ENCODE data around the gene SGF29. TPM values are rescaled to one million over a fixed set of nuclear protein-coding genes. Genes with fewer than 3 reads are reported as not detected.

SGF29 gene
- total and polyA plus RNA-seq, 10 donors = 22.9 to 35.1 (median 27.5) TPM

GRCh38 chr16:28580726-28581315, 27.1 kb downstream of the SGF29 start:
- WGBS, 5 donors = 96 to 98% (median 98%) methylated on average over 14 to 15 of the region's 15 CpGs
- no peak overlapping the region for H3K4me3 ChIP-seq
- H3K36me3 ChIP-seq = peaks cover 0 to 73% (median 38%) of the 10 kb centered on the region in 6 donors
- H3K9me3 ChIP-seq = no peaks in the 10 kb centered on the region
- intact Hi-C loops (cut with DNase I; ENCODE audit: low total_unique reads) = no loop called here
- H3K27ac ChIP-seq = no peak overlapping the region
- TF ChIP-seq POLR2A (IDR thresholded peaks at IDR 0.05) = no peak
- no peak for TF ChIP-seq POLR2AphosphoS5 (IDR thresholded peaks at IDR 0.05)
- TF ChIP-seq, protein P1, sequence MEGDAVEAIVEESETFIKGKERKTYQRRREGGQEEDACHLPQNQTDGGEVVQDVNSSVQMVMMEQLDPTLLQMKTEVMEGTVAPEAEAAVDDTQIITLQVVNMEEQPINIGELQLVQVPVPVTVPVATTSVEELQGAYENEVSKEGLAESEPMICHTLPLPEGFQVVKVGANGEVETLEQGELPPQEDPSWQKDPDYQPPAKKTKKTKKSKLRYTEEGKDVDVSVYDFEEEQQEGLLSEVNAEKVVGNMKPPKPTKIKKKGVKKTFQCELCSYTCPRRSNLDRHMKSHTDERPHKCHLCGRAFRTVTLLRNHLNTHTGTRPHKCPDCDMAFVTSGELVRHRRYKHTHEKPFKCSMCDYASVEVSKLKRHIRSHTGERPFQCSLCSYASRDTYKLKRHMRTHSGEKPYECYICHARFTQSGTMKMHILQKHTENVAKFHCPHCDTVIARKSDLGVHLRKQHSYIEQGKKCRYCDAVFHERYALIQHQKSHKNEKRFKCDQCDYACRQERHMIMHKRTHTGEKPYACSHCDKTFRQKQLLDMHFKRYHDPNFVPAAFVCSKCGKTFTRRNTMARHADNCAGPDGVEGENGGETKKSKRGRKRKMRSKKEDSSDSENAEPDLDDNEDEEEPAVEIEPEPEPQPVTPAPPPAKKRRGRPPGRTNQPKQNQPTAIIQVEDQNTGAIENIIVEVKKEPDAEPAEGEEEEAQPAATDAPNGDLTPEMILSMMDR (IDR thresholded peaks at IDR 0.05 in 8 of 11, conservative IDR thresholded peaks at IDR 0.05 in 3 of 11) = no peak
- no peaks in the 10 kb centered on the region for H3K4me1 ChIP-seq
- no peaks in the 10 kb centered on the region for H3K27me3 ChIP-seq (replicated peaks in 1 of 7)
- no peak for DNase-seq

GRCh38 chr16:28585674-28586073, 32.0 kb downstream of the SGF29 start:
- no peak for DNase-seq
- Histone ChIP-seq H3K27me3 (replicated peaks in 1 of 7) (no peaks in the 10 kb centered on the region), H3K9me3 (no peaks in the 10 kb centered on the region), H3K36me3 (peaks cover 0 to 100% (median 77%) of the 10 kb centered on the region in 6 donors), H3K4me3 (no peak overlapping the region), H3K27ac (no peak overlapping the region), H3K4me1 (no peaks in the 10 kb centered on the region)
- WGBS, 5 donors = 88 to 94% (median 93%) methylated on average over 11 of the region's 11 CpGs
- TF ChIP-seq, protein P1 (IDR thresholded peaks at IDR 0.05 in 8 of 11, conservative IDR thresholded peaks at IDR 0.05 in 3 of 11) = no peak
- TF ChIP-seq POLR2AphosphoS5 (IDR thresholded peaks at IDR 0.05) = peak in 1 of 3 donors; percentile 3
- TF ChIP-seq POLR2A (IDR thresholded peaks at IDR 0.05) = no peak
- intact Hi-C loops (cut with DNase I; ENCODE audit: low total_unique reads) = no loop called here

DNA sequence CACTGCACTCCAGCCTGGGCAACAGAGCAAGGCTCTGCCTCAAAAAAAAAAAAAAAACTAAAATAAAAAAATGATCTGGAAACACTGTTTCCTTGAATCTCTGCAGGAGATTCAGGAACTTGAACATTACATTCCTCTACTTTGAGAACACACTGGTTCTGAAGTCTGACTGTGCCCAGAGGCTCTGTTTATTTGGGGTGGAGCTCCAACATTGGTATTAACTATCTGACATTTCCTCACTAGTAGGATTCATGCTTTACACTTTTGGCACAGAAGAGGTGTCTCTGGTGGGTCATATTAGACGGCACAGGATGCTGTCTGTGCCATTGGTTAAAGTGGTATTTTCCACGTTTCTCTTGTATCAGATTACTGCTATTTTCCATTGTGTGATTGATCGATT, 32.7 kb downstream of the SGF29 start:
- H3K27ac ChIP-seq = no peak overlapping the region
- no peaks in the 10 kb centered on the region for H3K4me1 ChIP-seq
- DNase-seq = no peak
- H3K36me3 ChIP-seq = peaks cover 0 to 100% (median 82%) of the 10 kb centered on the region in 6 donors
- H3K9me3 ChIP-seq = no peaks in the 10 kb centered on the region
- intact Hi-C loops (cut with DNase I; ENCODE audit: low total_unique reads) = no loop called here
- H3K4me3 ChIP-seq = no peak overlapping the region
- TF ChIP-seq POLR2A (IDR thresholded peaks at IDR 0.05) (no peak), POLR2AphosphoS5 (IDR thresholded peaks at IDR 0.05) (no peak)
- TF ChIP-seq, protein P1 (IDR thresholded peaks at IDR 0.05 in 8 of 11, conservative IDR thresholded peaks at IDR 0.05 in 3 of 11) = no peak
- WGBS, 5 donors = 86 to 92% (median 89%) methylated on average over 3 of the region's 3 CpGs
- H3K27me3 ChIP-seq (replicated peaks in 1 of 7) = no peaks in the 10 kb centered on the region

DNA sequence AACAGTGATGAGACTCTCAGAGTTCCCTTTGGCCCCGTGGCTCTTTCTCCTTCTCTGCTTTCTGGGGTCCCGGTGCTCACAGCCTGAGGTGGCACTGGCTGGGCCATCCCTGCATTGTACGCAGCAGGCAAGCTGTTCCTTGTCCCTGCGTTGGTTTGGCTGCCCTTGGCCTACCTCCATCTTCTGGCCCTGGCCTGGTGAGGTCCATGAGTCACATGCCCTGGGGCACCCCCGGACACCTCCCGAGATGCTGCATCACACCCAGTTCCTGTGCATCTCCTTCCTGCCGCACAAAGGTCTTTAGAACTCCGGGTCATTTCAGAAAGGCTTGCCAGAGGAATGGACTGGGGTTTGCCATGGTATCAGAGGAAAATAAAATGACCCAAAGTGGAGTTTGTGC, 33.7 kb downstream of the SGF29 start:
- peaks cover 0 to 100% (median 75%) of the 10 kb centered on the region in 6 donors for H3K36me3 ChIP-seq
- H3K4me3 ChIP-seq = no peak overlapping the region
- WGBS, 5 donors = 76 to 81% (median 79%) methylated on average over 8 of the region's 8 CpGs
- H3K27ac ChIP-seq = no peak overlapping the region
- H3K4me1 ChIP-seq = no peaks in the 10 kb centered on the region
- no peaks in the 10 kb centered on the region for H3K9me3 ChIP-seq
- no peaks in the 10 kb centered on the region for H3K27me3 ChIP-seq (replicated peaks in 1 of 7)
- DNase-seq = no peak
- TF ChIP-seq POLR2AphosphoS5 (IDR thresholded peaks at IDR 0.05) (no peak), POLR2A (IDR thresholded peaks at IDR 0.05) (no peak)
- TF ChIP-seq, protein P1 (IDR thresholded peaks at IDR 0.05 in 8 of 11, conservative IDR thresholded peaks at IDR 0.05 in 3 of 11) = no peak
- intact Hi-C loops (cut with DNase I; ENCODE audit: low total_unique reads) = no loop called here

All from spleen (tissue), 11 donors.